PFSK-1 (cell line): ENCODE data around the gene MRPS9.

Source experiments
- FOXP2 ChIP-seq: optimal IDR thresholded peaks from 2 replicates; pipeline ENCODE3; 2011; ENCODE audit warnings: borderline replicate concordance, control low read depth, inconsistent platforms; ENCODE audit not compliant: insufficient read depth; ENCODE audit errors: extremely low read length, extremely low read depth
- POLR2AphosphoS5 ChIP-seq: IDR thresholded peaks from 2 replicates; pipeline ENCODE4 v1.6.1; 2012; ENCODE audit warnings: low read depth, mild to moderate bottlenecking, control low read depth, low read length, moderate library complexity
- REST ChIP-seq, 2 experiments: IDR thresholded peaks; 2 replicates each; pipeline versions ENCODE4 v1.6.1 to v1.8.0; 2011 to 2012; ENCODE audit warnings: low read depth in 2 of 2, low read length in 2 of 2, control low read depth in 1 of 2, inconsistent platforms in 1 of 2, mild to moderate bottlenecking in 1 of 2, moderate library complexity in 1 of 2; ENCODE audit not compliant: insufficient read depth in 1 of 2
- SIN3A ChIP-seq: IDR thresholded peaks from 2 replicates; pipeline ENCODE4 v1.6.1; 2012; ENCODE audit warnings: mild to moderate bottlenecking, low read length, moderate library complexity, borderline replicate concordance; ENCODE audit not compliant: insufficient read depth
- TAF1 ChIP-seq: IDR thresholded peaks from 2 replicates; pipeline ENCODE4 v1.6.1; 2012; ENCODE audit warnings: low read length, control low read depth, borderline replicate concordance; ENCODE audit not compliant: insufficient read depth

GRCh38 chr2:105057005-105057404 is 19.1 kb downstream of the MRPS9 start:
- TF ChIP-seq SIN3A (no peak), POLR2AphosphoS5 (no peak), REST (IDR thresholded peaks at IDR 0.05; ENCODE audit: insufficient read depth in 1 of 2, low read depth in 2 of 2, low read length in 2 of 2) (no peak), FOXP2 (no peak), TAF1 (no peak)
